GM18867 (cell line): ENCODE results near the gene IGFBP4.

Experiments
- ATAC-seq: cut with Tn5 transposase; IDR thresholded peaks from one replicate; pipeline ENCODE4 v1.9.1; 2021; ENCODE audit warnings: mild to moderate bottlenecking, moderate library complexity; ENCODE audit not compliant: unreplicated experiment

Gene IGFBP4

DNA sequence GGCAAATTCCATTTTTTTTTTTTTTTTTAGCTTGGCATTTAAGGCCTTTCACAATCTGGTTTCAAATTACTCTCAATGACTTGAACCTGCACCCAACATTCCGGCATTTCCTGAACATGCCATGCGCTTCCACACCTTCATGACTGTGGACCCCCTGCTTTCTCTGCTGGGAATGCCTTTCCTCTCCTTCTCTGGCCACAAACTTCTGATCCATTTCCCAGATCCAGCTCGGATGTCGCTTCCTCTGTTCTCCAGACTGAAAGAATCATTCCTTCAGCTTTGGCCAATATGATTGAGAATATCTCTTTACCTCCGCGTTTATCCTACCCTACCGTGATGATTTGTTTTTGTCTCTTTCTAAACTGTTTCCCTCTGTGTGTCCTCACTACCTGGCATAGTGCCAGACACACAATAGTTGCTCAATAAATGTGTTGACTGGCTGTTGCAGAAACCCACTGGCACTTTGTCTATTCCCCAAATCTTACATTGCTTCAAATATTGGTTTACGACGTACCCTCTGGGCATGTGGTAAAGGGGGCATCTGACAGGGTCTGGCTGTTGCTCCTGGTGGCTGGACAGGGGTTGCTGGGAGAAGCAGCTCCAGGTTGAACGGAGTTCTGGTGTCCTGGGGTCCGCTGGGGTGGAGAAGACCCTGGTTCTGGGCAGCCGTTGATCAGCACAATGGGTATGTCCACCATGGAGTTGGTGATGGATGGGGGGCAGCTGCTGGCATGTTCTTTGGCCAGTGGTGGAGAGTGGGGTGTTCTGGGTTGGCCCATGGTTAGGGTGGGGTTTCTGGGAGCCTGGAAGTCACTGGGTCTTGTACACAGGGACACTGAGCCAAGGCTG is 43.5 kb downstream of the IGFBP4 start:
- no peak for ATAC-seq

- ATAC-seq, result no peak
Observed at GRCh38 chr17:40487371-40488020, 44.2 kb downstream of the IGFBP4 start.

DNA sequence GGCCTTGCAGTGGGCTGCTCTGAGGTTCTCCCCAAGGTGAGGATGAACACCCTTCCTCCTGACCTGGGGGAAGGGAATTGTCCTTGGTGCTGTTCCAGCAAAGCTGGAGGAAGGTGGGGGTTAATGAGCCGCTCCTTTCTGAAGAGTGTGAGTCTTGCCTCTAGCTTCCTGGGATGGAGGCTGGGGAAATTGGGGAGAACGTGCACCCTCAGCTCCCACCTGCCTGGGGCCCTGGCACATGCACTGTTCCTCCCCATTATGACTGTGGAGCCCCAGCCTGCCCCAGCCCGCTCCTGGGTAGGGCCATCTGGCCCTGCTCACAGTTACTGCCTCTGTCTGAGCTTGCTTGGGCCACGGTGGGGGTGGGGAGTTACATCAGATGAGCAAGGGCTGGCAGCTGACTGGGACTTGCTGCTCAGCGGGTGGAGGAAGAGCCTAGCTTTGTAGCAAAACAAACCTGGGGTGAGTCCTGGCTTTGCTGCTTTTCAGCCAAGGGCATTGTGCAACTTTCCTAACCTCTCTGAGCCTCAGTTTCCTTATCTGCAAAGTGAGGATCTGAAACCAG is 47.1 kb downstream of the IGFBP4 start:
- no peak for ATAC-seq

DNA sequence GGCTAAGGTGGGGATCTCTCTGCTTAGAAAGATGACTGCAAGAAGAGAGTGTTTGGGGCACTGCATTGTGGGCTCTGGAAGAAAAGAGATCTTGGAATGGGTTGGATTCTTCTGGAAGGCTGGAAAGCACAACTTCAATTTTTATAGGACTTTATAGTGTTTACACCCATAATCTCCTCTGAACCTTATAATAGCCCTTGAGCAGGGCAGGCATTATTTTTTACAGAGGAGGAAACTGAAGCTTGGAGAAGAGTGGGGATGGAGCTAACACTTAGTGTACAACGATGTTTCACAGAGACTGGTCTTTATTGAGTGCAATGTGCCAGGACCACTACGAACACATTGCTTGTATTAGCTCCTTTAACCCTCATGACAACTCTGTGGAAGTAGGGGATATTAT is 47.7 kb downstream of the IGFBP4 start:
- no peak for ATAC-seq

DNA sequence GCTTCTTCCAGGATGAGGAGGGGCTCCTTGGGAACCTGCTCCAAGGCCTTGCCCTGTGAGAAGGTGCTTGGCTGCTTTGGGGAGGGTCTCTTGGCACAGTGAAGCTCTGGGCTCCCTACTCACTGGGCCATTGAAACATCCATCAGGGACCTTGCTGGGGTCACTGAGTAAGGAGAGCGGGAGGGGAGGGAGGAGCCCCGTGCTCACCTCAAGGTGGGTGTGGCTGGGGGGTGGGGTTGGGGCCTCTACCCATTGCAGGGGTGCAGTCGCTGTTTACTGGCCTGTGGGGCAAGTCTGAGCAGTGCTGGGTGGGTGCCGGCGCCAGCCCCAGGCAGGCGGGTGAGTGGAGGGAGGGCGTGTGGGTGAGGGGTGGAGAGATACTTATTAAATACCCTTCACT is 48.2 kb downstream of the IGFBP4 start:
- ATAC-seq, result no peak

- ATAC-seq, result no peak
Observed at GRCh38 chr17:40493697-40494096, 50.4 kb downstream of the IGFBP4 start.

- no peak for ATAC-seq
Observed at GRCh38 chr17:40495140-40495539, 51.9 kb downstream of the IGFBP4 start.

- ATAC-seq, result no peak
Observed at GRCh38 chr17:40496170-40496569, 52.9 kb downstream of the IGFBP4 start.

GRCh38 chr17:40496634-40497420 is 53.6 kb downstream of the IGFBP4 start:
- no peak for ATAC-seq

DNA sequence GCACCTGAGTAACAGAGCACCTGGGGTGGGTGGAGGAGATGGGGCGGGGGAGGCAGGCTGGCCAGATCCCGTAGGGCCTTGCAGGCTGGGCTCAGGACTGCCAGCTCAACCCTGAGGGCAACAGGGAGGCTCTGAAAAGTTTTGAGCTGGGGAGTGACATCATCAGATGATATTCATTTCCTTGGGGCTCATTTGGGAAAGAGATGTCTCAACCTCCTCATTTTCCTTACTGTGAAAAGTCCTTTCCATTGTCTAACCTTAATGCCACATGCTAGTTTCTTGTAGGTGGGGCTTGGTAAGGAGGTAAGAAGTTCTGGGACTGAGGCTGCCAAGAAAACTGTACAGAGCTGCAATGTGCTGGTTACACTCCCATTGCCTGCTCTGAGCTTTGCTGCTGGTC is 54.4 kb downstream of the IGFBP4 start:
- ATAC-seq, result no peak

DNA sequence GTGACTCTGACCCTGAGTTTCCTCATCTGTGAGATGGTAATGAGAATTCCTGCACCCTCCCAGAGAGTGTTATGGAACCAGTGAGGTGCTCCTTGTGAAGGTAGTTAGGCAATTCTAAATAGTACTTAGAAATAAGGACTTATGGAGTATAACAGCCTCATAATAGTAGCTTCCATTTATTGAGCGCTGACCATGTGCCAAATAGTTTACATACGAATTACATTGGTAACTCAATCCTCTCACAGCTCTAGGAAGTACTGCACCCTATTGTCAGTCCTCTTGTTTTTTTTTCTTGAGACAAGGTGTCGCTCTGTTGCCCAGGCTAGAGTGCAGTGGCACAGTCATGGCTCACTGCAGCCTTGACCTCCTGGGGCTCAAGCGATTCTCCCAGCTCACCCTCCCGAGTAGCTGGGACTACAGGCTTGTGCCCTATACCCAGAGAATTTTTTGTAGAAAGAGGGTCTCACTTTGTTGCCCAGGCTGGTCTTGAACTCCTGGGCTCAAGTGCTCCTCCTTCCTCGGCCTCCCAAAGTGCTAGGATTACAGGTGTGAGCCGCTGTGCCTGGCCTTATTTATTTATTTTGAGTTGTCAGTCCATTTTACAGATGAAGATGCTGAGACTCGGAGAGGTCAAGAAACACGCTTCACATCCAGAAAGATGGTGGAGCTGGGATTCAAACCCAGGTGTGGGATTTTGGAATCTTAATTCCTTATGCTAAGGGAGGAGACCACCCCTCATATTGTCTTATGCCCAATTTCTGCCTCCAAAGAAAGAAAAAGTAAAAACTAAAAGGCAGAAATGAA is 55.2 kb downstream of the IGFBP4 start:
- ATAC-seq, result no peak

GRCh38 chr17:40499551-40500189 is 56.4 kb downstream of the IGFBP4 start:
- ATAC-seq, result no peak

- no peak for ATAC-seq
Observed at GRCh38 chr17:40500190-40500589, 56.9 kb downstream of the IGFBP4 start.

DNA sequence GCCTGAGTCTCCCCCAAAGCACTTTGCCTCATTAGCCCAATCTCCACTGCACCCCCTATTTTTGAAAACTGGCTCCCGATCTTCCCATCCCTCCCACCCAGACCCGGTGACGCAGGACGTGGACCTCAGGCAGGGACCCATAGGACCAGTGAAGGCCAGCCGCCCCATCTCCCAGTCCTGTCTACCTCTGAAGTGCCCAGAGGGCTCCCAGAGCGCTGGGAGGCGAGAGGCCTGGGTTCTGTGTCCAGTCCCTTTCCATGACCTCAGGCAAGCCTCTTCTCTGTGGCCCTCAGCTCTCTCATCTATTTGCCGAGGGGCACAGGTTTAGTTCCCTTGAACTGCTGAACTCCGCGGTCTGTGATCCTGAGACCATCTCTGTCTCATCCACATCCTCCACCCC is 57.5 kb downstream of the IGFBP4 start:
- ATAC-seq, result no peak

DNA sequence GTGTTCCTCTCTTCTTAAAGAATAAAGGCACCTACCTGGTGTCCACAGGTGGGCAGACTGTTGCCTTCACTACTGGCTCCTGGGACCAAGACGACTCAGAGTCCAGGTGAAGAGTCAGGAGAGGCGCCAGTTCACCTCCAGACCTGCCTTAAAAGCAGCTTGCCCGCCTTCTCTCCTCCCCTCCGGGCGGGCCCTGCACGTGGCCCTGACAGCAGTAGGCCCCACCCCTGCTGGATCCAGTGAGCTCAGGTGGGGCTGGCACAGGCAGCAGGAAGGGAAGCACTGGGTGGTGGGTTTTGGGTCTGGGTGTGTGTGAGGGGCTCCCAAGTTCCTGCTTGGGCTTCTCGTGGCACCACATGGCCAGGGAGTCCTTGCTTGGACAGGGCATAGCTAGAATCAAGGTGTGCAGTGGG is 58.3 kb downstream of the IGFBP4 start, which contains the start of gene TNS4:
TSS of gene TNS4 (minus strand) at position 125 of the 413 bp plus-strand sequence. CDS start 5,198 bp downstream, outside the sequence.
- no peak for ATAC-seq

GRCh38 chr17:40502716-40503115 is 59.5 kb downstream of the IGFBP4 start:
- ATAC-seq, result no peak

GRCh38 chr17:40503154-40503553 is 59.9 kb downstream of the IGFBP4 start:
- ATAC-seq, result no peak

- no peak for ATAC-seq
Observed at GRCh38 chr17:40506786-40507185, 63.5 kb downstream of the IGFBP4 start.
